Measurements from ENCODE around the gene TMEM181. TPM values are rescaled to one million over a fixed set of nuclear protein-coding genes. Genes with fewer than 3 reads are reported as not detected.

Gene TMEM181
- total RNA-seq, 1 experiment from 2014 or later, result 15.4 TPM

DNA sequence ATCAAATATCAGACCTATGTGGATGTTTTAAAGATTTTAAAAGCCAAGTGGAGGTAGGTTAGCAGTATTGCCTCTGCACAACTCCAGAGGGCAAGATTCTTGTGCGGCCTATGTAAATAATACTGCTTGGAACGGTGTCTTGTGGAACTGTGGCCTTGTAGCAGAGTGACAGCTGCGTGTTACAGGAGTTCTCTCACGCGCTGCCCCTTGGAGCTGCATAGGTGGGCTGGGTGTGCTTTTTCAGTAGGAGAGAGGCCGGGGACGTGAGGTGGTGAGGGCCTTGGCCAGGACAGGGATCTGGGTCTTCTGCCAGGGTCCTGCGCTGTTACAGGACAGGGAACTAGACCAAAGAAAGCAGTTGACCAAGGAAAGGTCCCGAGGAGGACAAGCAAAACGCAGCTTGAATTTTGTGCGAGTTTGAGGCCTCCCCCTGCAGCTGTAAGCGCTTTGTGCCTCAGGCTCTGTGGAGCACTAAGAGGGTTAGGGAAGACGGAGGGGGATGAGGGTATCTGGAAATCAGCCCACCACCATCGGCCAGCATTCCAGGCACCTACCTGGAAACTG lies 1.5 kb downstream of the TMEM181 start:
- Histone ChIP-seq H3K36me3 (ENCODE audit: insufficient read depth, low read length) (no peaks in the 10 kb centered on the region), H3K27ac (ENCODE audit: low read length) (no peak overlapping the region), H4K20me1 (ENCODE audit: insufficient read depth, low read depth, low read length) (peaks cover 16% of the 10 kb centered on the region), H2AFZ (ENCODE audit: low read length) (no peak overlapping the region), H3K27me3 (ENCODE audit: low read length) (no peaks in the 10 kb centered on the region), H3K4me1 (ENCODE audit: low read length) (peaks cover 32% of the 10 kb centered on the region), H3K9me2 (replicated peaks; ENCODE audit: insufficient read depth, low read length) (no peaks in the 10 kb centered on the region), H3K4me2 (ENCODE audit: low read depth, low read length, poor library complexity, severe bottlenecking) (peak overlapping the region; percentile 88), H3K9me3 (ENCODE audit: low read length) (no peaks in the 10 kb centered on the region), H3K4me3 (ENCODE audit: low read length) (peak overlapping the region; percentile 80), H3K79me2 (ENCODE audit: low read length) (peaks cover 64% of the 10 kb centered on the region), H3K9ac (ENCODE audit: low read length) (peak overlapping the region; percentile 92)
- DNase-seq, result no peak

DNA sequence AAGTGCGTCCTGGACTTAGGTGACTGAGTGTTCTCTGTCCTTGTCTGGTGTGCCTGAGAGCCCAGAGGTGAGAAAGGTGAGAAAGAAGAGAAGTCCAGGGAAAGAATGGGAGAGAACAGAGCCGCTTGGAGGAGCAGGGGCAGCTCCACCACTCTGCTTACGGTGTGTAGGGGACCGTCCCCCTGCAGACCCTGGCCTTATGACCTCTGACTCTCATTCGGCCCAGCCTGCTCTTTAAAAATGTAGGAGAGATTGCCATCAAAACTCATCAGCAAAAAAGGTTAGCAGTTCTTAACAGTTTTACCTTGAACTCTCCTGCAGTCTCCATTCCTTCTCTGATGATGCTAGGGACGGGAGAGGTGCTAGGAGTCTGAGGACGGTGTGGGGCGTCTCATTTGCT lies 2.0 kb downstream of the TMEM181 start:
- no peak overlapping the region for H2AFZ ChIP-seq (ENCODE audit: low read length)
- H3K27ac ChIP-seq (ENCODE audit: low read length), result no peak overlapping the region
- H3K36me3 ChIP-seq (ENCODE audit: insufficient read depth, low read length), result no peaks in the 10 kb centered on the region
- H3K4me3 ChIP-seq (ENCODE audit: low read length), result peak overlapping the region; percentile 80; the same call in 1 of the 2 replicates
- H3K9me3 ChIP-seq (ENCODE audit: low read length), result no peaks in the 10 kb centered on the region
- peaks cover 32% of the 10 kb centered on the region for H3K4me1 ChIP-seq (ENCODE audit: low read length)
- no peaks in the 10 kb centered on the region for H3K27me3 ChIP-seq (ENCODE audit: low read length)
- H3K79me2 ChIP-seq (ENCODE audit: low read length), result peaks cover 69% of the 10 kb centered on the region
- no peaks in the 10 kb centered on the region for H3K9me2 ChIP-seq (replicated peaks; ENCODE audit: insufficient read depth, low read length)
- H3K4me2 ChIP-seq (ENCODE audit: low read depth, low read length, poor library complexity, severe bottlenecking), result peak overlapping the region; percentile 88
- H4K20me1 ChIP-seq (ENCODE audit: insufficient read depth, low read depth, low read length), result peaks cover 16% of the 10 kb centered on the region
- DNase-seq, result no peak
- H3K9ac ChIP-seq (ENCODE audit: low read length), result peak overlapping the region; percentile 92

DNA sequence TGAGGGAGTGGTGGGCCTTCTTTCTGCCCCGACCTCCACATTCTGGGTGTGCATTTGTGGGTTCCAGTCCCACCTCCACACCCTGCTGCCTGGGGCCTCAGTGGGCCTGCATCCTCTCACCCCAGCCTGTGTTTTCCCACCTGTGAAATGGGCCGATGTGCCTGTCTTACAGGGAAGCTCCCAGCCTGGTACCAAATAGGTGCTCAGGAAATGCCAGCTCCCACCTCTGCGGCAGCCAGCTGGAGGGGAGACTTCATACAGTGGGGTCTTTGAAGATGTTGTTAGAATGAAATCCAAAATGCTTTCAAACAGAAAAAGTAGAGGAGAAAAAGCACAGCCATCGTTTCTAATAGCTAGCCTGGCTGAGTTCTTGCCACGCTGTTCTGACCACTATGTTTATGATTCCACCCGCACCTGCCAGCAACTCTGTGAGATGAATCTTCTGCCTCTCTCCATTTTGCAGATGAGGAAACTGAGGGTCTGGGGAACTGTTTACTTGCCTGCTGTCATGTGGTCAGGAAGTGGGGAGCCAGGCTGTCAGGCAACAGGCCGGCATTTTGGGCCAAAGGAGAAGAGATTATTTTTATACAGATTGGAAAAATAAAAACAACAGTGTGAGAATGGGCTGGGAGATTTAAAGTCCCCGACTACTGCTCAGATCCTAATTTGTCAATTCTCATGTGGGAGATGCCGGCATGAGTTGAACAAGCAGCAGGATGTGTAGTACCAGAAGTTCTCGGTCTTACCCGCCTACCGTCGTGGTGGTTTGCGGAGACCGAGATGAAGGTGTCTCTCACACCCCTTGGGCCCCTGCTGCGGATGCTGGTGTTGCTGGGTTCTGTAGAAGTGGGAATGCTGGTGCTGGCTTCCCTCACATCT lies 4.6 kb downstream of the TMEM181 start:
- Histone ChIP-seq H3K4me3 (ENCODE audit: low read length) (no peak overlapping the region), H3K27ac (ENCODE audit: low read length) (no peak overlapping the region)

DNA sequence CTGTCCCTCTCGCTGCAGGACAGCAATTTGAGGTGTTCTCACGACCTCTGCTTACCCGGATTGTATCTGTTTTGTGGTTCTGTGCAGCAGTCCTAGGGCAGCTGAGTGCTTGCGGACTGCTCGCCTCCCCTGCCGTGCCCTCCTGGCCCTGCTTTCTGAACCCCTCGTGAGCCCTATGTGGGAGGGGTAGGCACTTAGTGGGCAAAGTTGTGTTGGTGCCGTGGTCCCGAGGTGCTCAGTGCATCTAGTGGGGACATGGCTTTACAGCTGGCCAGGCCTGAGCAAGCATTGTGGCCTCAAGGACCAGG lies 5.2 kb downstream of the TMEM181 start:
- Histone ChIP-seq H3K9me3 (ENCODE audit: low read length) (no peaks in the 10 kb centered on the region), H4K20me1 (ENCODE audit: insufficient read depth, low read depth, low read length) (peaks cover 32% of the 10 kb centered on the region), H3K9me2 (replicated peaks; ENCODE audit: insufficient read depth, low read length) (no peaks in the 10 kb centered on the region), H3K27me3 (ENCODE audit: low read length) (no peaks in the 10 kb centered on the region), H2AFZ (ENCODE audit: low read length) (no peak overlapping the region), H3K27ac (ENCODE audit: low read length) (no peak overlapping the region), H3K36me3 (ENCODE audit: insufficient read depth, low read length) (no peaks in the 10 kb centered on the region), H3K4me2 (ENCODE audit: low read depth, low read length, poor library complexity, severe bottlenecking) (no peak overlapping the region), H3K4me1 (ENCODE audit: low read length) (peaks cover 20% of the 10 kb centered on the region), H3K4me3 (ENCODE audit: low read length) (no peak overlapping the region), H3K79me2 (ENCODE audit: low read length) (peaks cover 98% of the 10 kb centered on the region), H3K9ac (ENCODE audit: low read length) (no peak overlapping the region)
- no peak for DNase-seq

More for the DNA sequence above, 4.6 kb downstream of the TMEM181 start:
- no peak for DNase-seq
- H3K36me3 ChIP-seq (ENCODE audit: insufficient read depth, low read length), result no peaks in the 10 kb centered on the region
- peaks cover 93% of the 10 kb centered on the region for H3K79me2 ChIP-seq (ENCODE audit: low read length)
- H2AFZ ChIP-seq (ENCODE audit: low read length), result no peak overlapping the region
- no peak overlapping the region for H3K4me2 ChIP-seq (ENCODE audit: low read depth, low read length, poor library complexity, severe bottlenecking)
- peaks cover 32% of the 10 kb centered on the region for H4K20me1 ChIP-seq (ENCODE audit: insufficient read depth, low read depth, low read length)
- no peaks in the 10 kb centered on the region for H3K9me3 ChIP-seq (ENCODE audit: low read length)
- H3K9ac ChIP-seq (ENCODE audit: low read length), result no peak overlapping the region
- H3K9me2 ChIP-seq (replicated peaks; ENCODE audit: insufficient read depth, low read length), result no peaks in the 10 kb centered on the region
- H3K4me1 ChIP-seq (ENCODE audit: low read length), result peaks cover 23% of the 10 kb centered on the region
- H3K27me3 ChIP-seq (ENCODE audit: low read length), result no peaks in the 10 kb centered on the region

DNA sequence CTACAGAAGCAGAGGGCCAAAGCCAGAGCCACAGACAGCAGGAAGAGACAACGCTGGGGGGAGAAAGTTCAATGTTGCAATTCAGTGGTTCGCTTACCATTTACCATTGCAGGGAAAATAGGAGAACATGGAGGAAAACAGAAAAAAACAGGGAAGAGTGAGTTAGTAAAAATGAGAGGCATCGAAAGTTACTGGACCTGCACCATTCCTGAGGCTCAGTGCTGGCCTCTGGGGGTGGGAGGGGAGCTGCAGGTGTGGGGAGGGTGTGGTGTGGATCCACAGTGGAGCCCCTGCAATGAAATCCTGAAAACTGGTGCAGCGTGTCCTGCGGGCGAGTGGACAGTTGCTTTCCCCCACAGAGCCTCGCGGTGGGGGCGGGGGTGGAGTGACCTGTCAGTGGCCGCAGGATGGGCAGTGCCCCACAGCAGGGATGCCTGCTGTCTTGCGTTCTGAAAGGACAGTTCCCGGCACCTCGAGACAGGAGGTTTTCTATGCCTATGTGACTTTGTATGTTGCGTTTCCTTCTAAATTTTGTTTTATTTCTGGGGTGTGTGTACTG lies 5.7 kb downstream of the TMEM181 start:
- H3K9ac ChIP-seq (ENCODE audit: low read length), result no peak overlapping the region
- no peak for DNase-seq
- peaks cover 95% of the 10 kb centered on the region for H3K79me2 ChIP-seq (ENCODE audit: low read length)
- no peak overlapping the region for H3K27ac ChIP-seq (ENCODE audit: low read length)
- H3K9me3 ChIP-seq (ENCODE audit: low read length), result no peaks in the 10 kb centered on the region
- peaks cover 32% of the 10 kb centered on the region for H4K20me1 ChIP-seq (ENCODE audit: insufficient read depth, low read depth, low read length)
- no peaks in the 10 kb centered on the region for H3K27me3 ChIP-seq (ENCODE audit: low read length)
- no peaks in the 10 kb centered on the region for H3K36me3 ChIP-seq (ENCODE audit: insufficient read depth, low read length)
- H3K4me1 ChIP-seq (ENCODE audit: low read length), result peaks cover 19% of the 10 kb centered on the region
- no peak overlapping the region for H3K4me2 ChIP-seq (ENCODE audit: low read depth, low read length, poor library complexity, severe bottlenecking)
- H2AFZ ChIP-seq (ENCODE audit: low read length), result no peak overlapping the region
- H3K4me3 ChIP-seq (ENCODE audit: low read length), result no peak overlapping the region
- no peaks in the 10 kb centered on the region for H3K9me2 ChIP-seq (replicated peaks; ENCODE audit: insufficient read depth, low read length)

DNA sequence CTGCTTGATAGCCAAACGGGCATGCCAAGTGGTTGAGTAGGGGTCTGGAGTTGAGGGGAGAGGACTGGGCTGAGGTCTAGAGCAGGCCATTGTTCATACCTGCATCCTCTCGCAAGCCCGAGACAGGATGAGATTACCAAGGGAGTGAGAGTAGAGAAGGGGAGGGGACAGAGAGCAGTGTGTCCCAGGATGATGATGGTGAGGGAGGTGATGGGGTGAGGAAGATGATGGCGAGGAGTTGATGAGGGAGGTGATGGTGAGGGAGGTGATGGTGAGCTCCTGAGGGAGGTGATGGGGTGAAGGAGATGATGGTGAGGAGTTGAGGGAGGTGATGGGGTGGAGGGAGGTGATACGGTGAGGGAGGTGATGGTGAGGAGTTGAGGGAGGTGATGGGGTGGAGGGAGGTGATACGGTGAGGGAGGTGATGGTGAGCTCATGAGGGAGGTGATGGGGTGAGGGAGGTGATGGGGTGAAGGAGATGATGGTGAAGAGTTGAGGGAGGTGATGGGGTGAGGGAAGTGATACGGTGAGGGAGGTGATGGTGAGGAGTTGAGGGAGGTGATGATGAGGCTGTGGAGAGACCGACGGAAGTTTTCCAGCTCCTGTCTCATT lies 6.4 kb downstream of the TMEM181 start:
- H4K20me1 ChIP-seq (ENCODE audit: insufficient read depth, low read depth, low read length), result peaks cover 32% of the 10 kb centered on the region
- DNase-seq, result no peak
- no peak overlapping the region for H3K27ac ChIP-seq (ENCODE audit: low read length)
- peaks cover 89% of the 10 kb centered on the region for H3K79me2 ChIP-seq (ENCODE audit: low read length)
- H3K27me3 ChIP-seq (ENCODE audit: low read length), result no peaks in the 10 kb centered on the region
- H3K9ac ChIP-seq (ENCODE audit: low read length), result no peak overlapping the region
- H3K9me3 ChIP-seq (ENCODE audit: low read length), result no peaks in the 10 kb centered on the region
- H3K4me2 ChIP-seq (ENCODE audit: low read depth, low read length, poor library complexity, severe bottlenecking), result no peak overlapping the region
- peaks cover 12% of the 10 kb centered on the region for H3K4me1 ChIP-seq (ENCODE audit: low read length)
- no peaks in the 10 kb centered on the region for H3K36me3 ChIP-seq (ENCODE audit: insufficient read depth, low read length)
- no peaks in the 10 kb centered on the region for H3K9me2 ChIP-seq (replicated peaks; ENCODE audit: insufficient read depth, low read length)
- no peak overlapping the region for H3K4me3 ChIP-seq (ENCODE audit: low read length)
- H2AFZ ChIP-seq (ENCODE audit: low read length), result no peak overlapping the region

DNA sequence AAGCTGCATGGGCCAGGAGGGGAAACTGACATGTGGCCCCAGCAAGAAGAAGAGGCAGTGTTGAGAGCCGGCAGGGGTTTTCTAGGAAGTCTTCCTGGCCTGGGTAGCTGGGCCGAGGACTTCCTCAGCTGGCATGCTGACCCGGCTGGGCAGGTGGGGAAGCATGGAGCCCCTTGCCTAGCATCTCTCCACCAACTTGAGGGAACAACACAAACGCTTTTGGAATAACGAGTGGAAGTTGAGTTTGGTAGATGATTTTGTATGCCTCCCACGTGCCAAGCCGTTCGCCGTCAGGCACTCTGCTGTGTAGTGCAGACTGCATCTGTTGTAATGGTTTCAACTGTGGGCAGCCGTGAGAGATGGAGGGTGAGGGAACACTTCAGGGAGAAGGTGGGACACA lies 7.3 kb downstream of the TMEM181 start:
- H3K9me2 ChIP-seq (replicated peaks; ENCODE audit: insufficient read depth, low read length), result no peaks in the 10 kb centered on the region
- no peak overlapping the region for H3K9ac ChIP-seq (ENCODE audit: low read length)
- peaks cover 88% of the 10 kb centered on the region for H3K79me2 ChIP-seq (ENCODE audit: low read length)
- no peaks in the 10 kb centered on the region for H3K27me3 ChIP-seq (ENCODE audit: low read length)
- no peak overlapping the region for H3K27ac ChIP-seq (ENCODE audit: low read length)
- peaks cover 4% of the 10 kb centered on the region for H3K4me1 ChIP-seq (ENCODE audit: low read length)
- H4K20me1 ChIP-seq (ENCODE audit: insufficient read depth, low read depth, low read length), result peaks cover 32% of the 10 kb centered on the region
- no peak overlapping the region for H3K4me2 ChIP-seq (ENCODE audit: low read depth, low read length, poor library complexity, severe bottlenecking)
- no peaks in the 10 kb centered on the region for H3K36me3 ChIP-seq (ENCODE audit: insufficient read depth, low read length)
- no peak overlapping the region for H2AFZ ChIP-seq (ENCODE audit: low read length)
- H3K9me3 ChIP-seq (ENCODE audit: low read length), result no peaks in the 10 kb centered on the region
- no peak overlapping the region for H3K4me3 ChIP-seq (ENCODE audit: low read length)
- no peak for DNase-seq

DNA sequence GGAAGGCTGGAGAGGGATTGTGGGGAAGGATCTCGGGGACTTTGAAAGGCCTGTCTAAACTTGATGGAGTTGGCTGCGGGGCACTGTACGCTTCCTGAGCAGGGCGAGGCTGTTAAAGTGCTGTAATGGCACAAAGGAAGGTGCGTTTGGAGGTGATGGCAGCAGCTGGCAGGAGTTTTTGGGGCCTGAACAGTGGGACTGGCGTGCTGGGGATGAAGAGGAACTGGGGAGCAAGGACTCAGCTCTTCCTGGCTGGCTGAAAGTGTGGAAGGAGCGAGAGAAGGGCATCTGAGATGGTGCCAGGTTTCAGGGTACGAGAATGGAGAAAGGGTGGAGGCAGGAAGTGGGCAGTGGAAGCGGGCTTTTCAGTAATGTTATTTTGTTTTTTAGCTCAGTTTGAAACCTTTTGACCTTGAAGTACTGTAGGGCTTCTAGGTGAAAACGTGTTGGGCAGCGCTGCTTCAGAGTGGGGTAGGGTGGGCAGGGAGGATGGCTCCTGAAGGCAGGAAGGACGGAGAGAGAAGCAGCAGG lies 8.0 kb downstream of the TMEM181 start:
- Histone ChIP-seq H3K79me2 (ENCODE audit: low read length) (peaks cover 88% of the 10 kb centered on the region), H3K36me3 (ENCODE audit: insufficient read depth, low read length) (no peaks in the 10 kb centered on the region), H3K9me3 (ENCODE audit: low read length) (no peaks in the 10 kb centered on the region), H3K27me3 (ENCODE audit: low read length) (no peaks in the 10 kb centered on the region), H3K4me2 (ENCODE audit: low read depth, low read length, poor library complexity, severe bottlenecking) (no peak overlapping the region), H3K27ac (ENCODE audit: low read length) (no peak overlapping the region), H3K4me1 (ENCODE audit: low read length) (no peaks in the 10 kb centered on the region), H3K9me2 (replicated peaks; ENCODE audit: insufficient read depth, low read length) (no peaks in the 10 kb centered on the region), H3K9ac (ENCODE audit: low read length) (no peak overlapping the region), H4K20me1 (ENCODE audit: insufficient read depth, low read depth, low read length) (peaks cover 32% of the 10 kb centered on the region), H3K4me3 (ENCODE audit: low read length) (no peak overlapping the region), H2AFZ (ENCODE audit: low read length) (no peak overlapping the region)
- no peak for DNase-seq

Measured in Karpas-422 (cell line).